ENCODE data around the gene MUC20. TPM values are rescaled to one million over a fixed set of nuclear protein-coding genes. Genes with fewer than 3 reads are reported as not detected.

MUC20 gene
- total RNA-seq, 1 donor from 2014 or later: 42.1 TPM

- Histone ChIP-seq H3K27me3 (ENCODE audit: control insufficient read depth, insufficient read depth, low read length) (peaks cover 15% of the 10 kb centered on the region), H3K36me3 (ENCODE audit: control insufficient read depth, insufficient read depth, low read length) (no peaks in the 10 kb centered on the region), H3K4me3 (ENCODE audit: low read depth, low read length) (no peak overlapping the region)
- TF ChIP-seq CTCF (IDR thresholded peaks at IDR 0.05; ENCODE audit: insufficient read depth, low read length, poor library complexity, severe bottlenecking): no peak
- no peak for DNase-seq (ENCODE audit: low read depth)
Measured at GRCh38 chr3:195755791-195756676, 35.3 kb downstream of the MUC20 start.

GRCh38 chr3:195757438-195757770 lies 36.6 kb downstream of the MUC20 start:
- no peak for DNase-seq (ENCODE audit: low read depth)
- no peak for TF ChIP-seq CTCF (IDR thresholded peaks at IDR 0.05; ENCODE audit: insufficient read depth, low read length, poor library complexity, severe bottlenecking)
- no peaks in the 10 kb centered on the region for H3K36me3 ChIP-seq (ENCODE audit: control insufficient read depth, insufficient read depth, low read length)
- peaks cover 28% of the 10 kb centered on the region for H3K27me3 ChIP-seq (ENCODE audit: control insufficient read depth, insufficient read depth, low read length)
- H3K4me3 ChIP-seq (ENCODE audit: low read depth, low read length): no peak overlapping the region

- Histone ChIP-seq H3K36me3 (ENCODE audit: control insufficient read depth, insufficient read depth, low read length) (no peaks in the 10 kb centered on the region), H3K27me3 (ENCODE audit: control insufficient read depth, insufficient read depth, low read length) (peaks cover 30% of the 10 kb centered on the region), H3K4me3 (ENCODE audit: low read depth, low read length) (no peak overlapping the region)
- TF ChIP-seq CTCF (IDR thresholded peaks at IDR 0.05; ENCODE audit: insufficient read depth, low read length, poor library complexity, severe bottlenecking): no peak
- no peak for DNase-seq (ENCODE audit: low read depth)
Measured at GRCh38 chr3:195757827-195758226, 37.0 kb downstream of the MUC20 start.

GRCh38 chr3:195758721-195759353 lies 38.1 kb downstream of the MUC20 start:
- H3K4me3 ChIP-seq (ENCODE audit: low read depth, low read length): no peak overlapping the region
- no peak for TF ChIP-seq CTCF (IDR thresholded peaks at IDR 0.05; ENCODE audit: insufficient read depth, low read length, poor library complexity, severe bottlenecking)
- peaks cover 40% of the 10 kb centered on the region for H3K27me3 ChIP-seq (ENCODE audit: control insufficient read depth, insufficient read depth, low read length)
- no peaks in the 10 kb centered on the region for H3K36me3 ChIP-seq (ENCODE audit: control insufficient read depth, insufficient read depth, low read length)
- no peak for DNase-seq (ENCODE audit: low read depth)

- DNase-seq (ENCODE audit: low read depth): no peak
- H3K27me3 ChIP-seq (ENCODE audit: control insufficient read depth, insufficient read depth, low read length): peaks cover 46% of the 10 kb centered on the region
- H3K36me3 ChIP-seq (ENCODE audit: control insufficient read depth, insufficient read depth, low read length): no peaks in the 10 kb centered on the region
- no peak overlapping the region for H3K4me3 ChIP-seq (ENCODE audit: low read depth, low read length)
- TF ChIP-seq CTCF (IDR thresholded peaks at IDR 0.05; ENCODE audit: insufficient read depth, low read length, poor library complexity, severe bottlenecking): no peak
Measured at GRCh38 chr3:195760345-195761122, 39.8 kb downstream of the MUC20 start.
